Measurements from ENCODE around the gene TLK1.

DNA sequence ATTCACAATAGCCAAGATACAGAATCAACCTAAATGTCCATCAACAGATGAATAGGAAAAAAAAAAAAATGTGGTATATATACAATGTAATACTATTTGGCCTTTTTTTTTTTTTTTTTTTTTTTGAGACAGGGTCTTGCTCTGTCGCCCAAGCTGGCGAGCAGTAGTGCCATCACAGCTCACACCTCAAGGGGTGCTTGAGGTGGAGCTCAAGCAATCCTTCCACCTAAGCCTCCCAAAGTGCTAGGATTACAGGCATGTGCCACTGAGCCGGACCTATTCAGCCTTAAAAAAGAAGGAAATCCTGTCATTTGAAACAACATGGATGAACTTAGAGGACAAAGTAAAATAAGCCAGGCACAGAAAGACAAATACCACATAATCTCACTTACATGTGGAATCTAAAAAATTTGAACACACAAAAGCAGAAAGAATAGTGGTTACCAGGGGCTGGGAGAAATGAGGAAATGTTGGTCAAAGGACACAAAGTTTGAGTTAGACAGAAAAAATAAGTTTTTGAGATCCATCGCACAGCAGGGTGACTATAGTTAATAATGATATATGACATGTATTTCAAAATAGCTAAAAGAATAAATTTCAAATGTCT lies 26.0 kb downstream of the TLK1 start:
- TF ChIP-seq, protein P1, sequence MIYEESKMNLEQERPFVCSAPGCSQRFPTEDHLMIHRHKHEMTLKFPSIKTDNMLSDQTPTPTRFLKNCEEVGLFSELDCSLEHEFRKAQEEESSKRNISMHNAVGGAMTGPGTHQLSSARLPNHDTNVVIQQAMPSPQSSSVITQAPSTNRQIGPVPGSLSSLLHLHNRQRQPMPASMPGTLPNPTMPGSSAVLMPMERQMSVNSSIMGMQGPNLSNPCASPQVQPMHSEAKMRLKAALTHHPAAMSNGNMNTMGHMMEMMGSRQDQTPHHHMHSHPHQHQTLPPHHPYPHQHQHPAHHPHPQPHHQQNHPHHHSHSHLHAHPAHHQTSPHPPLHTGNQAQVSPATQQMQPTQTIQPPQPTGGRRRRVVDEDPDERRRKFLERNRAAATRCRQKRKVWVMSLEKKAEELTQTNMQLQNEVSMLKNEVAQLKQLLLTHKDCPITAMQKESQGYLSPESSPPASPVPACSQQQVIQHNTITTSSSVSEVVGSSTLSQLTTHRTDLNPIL (CRISPR knock-in tag; IDR thresholded peaks at IDR 0.05; ENCODE audit: low read depth), result no peak
- TF ChIP-seq RARB (CRISPR knock-in tag; IDR thresholded peaks at IDR 0.05), result no peak
- TF ChIP-seq ZFP30 (CRISPR knock-in tag; IDR thresholded peaks at IDR 0.05), result no peak
- TF ChIP-seq PPARA (CRISPR knock-in tag; IDR thresholded peaks at IDR 0.05; ENCODE audit: borderline replicate concordance), result no peak
- no peak for TF ChIP-seq TCF4 (CRISPR knock-in tag; IDR thresholded peaks at IDR 0.05; ENCODE audit: borderline replicate concordance)
- TF ChIP-seq ZNF565 (CRISPR knock-in tag; conservative IDR thresholded peaks at IDR 0.05; ENCODE audit: low read depth), result no peak
